ENCODE measurements around the gene ZMIZ1. TPM values are rescaled to one million over a fixed set of nuclear protein-coding genes. Genes with fewer than 3 reads are reported as not detected.

The ZMIZ1 gene
- total RNA-seq, 1 experiment from 2014 or later = 28.4 TPM

DNA sequence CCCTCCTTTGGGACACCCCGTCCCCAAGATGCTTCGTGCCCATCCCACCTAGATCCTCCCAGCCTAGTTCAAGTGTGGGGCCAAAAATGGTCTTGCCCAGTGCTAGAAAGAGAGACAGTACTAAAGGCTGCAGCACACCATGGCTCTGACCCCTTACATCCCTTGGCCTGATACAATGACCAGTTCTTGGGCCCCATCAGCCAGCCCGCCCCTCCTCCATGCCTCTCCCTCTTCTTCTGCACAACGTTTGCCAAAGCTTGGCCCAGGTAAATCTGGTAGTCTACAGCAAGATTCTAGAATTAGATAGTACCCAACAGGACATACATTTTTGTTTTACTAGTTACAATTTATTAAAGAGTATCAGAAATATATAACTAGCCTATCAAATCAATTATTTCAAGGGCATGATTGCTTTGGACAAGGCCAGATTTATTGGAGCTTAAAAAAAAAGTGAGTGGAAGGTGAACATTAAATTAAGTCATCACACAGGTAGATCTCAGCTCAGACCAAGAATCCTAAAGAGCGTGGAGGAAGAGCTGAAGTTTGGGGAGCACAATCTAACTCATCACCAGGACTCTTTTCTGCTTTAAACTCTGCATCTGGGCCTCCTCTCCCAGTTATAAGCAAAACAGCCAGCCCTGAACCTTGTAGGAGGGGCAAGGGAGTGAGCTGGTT is 69.8 kb downstream of the ZMIZ1 start:
- H3K79me2 ChIP-seq (ENCODE audit: insufficient read depth, low read length) = no peaks in the 10 kb centered on the region

More for the DNA sequence above, 69.8 kb downstream of the ZMIZ1 start:
- Histone ChIP-seq H3K9ac (ENCODE audit: low read length) (no peak overlapping the region), H3K4me3 (replicated peaks in 1 of 2; ENCODE audit: low read depth in 1 of 2, low read length in 2 of 2) (no peak overlapping the region), H3K27me3 (ENCODE audit: insufficient read depth, low read length) (no peaks in the 10 kb centered on the region), H3K27ac (ENCODE audit: low read depth, low read length) (no peak overlapping the region), H3K9me2 (ENCODE audit: insufficient read depth) (no peaks in the 10 kb centered on the region), H3K4me2 (ENCODE audit: low read length) (no peak overlapping the region), H3K36me3 (ENCODE audit: control insufficient read depth in 1 of 2, insufficient read depth in 2 of 2, low read length in 2 of 2) (peaks cover 2 to 6% of the 10 kb centered on the region in 2 experiments; a peak in 2 of 4 replicates), H4K20me1 (ENCODE audit: insufficient read depth) (no peaks in the 10 kb centered on the region), H2AFZ (ENCODE audit: low read depth, low read length, poor library complexity, severe bottlenecking) (no peak overlapping the region), H3K9me3 (ENCODE audit: control insufficient read depth in 1 of 2, insufficient read depth in 1 of 2, low read depth in 1 of 2, low read length in 2 of 2) (no peaks in the 10 kb centered on the region), H3K4me1 (ENCODE audit: control insufficient read depth in 1 of 2, insufficient read depth in 2 of 2, low read length in 2 of 2) (peaks cover 3 to 8% of the 10 kb centered on the region in 2 experiments; a peak in 2 of 4 replicates)
- ChIA-PET RAD21 (ENCODE audit: low non-redundant PET in 1 of 2, low total read pairs in 2 of 2, uncharacterized antibody in 2 of 2, unreplicated experiment in 2 of 2) (no interaction called here), CTCF (no interaction called here), POLR2A (no interaction called here)
- ATAC-seq (no peak), DNase-seq (ENCODE audit: low read depth, low spot score) (no peak)
- TF ChIP-seq, protein P1, sequence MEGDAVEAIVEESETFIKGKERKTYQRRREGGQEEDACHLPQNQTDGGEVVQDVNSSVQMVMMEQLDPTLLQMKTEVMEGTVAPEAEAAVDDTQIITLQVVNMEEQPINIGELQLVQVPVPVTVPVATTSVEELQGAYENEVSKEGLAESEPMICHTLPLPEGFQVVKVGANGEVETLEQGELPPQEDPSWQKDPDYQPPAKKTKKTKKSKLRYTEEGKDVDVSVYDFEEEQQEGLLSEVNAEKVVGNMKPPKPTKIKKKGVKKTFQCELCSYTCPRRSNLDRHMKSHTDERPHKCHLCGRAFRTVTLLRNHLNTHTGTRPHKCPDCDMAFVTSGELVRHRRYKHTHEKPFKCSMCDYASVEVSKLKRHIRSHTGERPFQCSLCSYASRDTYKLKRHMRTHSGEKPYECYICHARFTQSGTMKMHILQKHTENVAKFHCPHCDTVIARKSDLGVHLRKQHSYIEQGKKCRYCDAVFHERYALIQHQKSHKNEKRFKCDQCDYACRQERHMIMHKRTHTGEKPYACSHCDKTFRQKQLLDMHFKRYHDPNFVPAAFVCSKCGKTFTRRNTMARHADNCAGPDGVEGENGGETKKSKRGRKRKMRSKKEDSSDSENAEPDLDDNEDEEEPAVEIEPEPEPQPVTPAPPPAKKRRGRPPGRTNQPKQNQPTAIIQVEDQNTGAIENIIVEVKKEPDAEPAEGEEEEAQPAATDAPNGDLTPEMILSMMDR (IDR thresholded peaks at IDR 0.05 in 2 of 3, conservative IDR thresholded peaks at IDR 0.05 in 1 of 3; ENCODE audit: borderline replicate concordance in 1 of 3, insufficient read depth in 1 of 3, low read depth in 2 of 3, low read length in 2 of 3) = no peak
- TF ChIP-seq, protein P2, sequence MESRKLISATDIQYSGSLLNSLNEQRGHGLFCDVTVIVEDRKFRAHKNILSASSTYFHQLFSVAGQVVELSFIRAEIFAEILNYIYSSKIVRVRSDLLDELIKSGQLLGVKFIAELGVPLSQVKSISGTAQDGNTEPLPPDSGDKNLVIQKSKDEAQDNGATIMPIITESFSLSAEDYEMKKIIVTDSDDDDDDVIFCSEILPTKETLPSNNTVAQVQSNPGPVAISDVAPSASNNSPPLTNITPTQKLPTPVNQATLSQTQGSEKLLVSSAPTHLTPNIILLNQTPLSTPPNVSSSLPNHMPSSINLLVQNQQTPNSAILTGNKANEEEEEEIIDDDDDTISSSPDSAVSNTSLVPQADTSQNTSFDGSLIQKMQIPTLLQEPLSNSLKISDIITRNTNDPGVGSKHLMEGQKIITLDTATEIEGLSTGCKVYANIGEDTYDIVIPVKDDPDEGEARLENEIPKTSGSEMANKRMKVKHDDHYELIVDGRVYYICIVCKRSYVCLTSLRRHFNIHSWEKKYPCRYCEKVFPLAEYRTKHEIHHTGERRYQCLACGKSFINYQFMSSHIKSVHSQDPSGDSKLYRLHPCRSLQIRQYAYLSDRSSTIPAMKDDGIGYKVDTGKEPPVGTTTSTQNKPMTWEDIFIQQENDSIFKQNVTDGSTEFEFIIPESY (IDR thresholded peaks at IDR 0.05; ENCODE audit: extremely low read depth, insufficient replicate concordance, low read length) = no peak
- TF ChIP-seq SP1 (IDR thresholded peaks at IDR 0.05; ENCODE audit: low read depth) = no peak
- no peak for TF ChIP-seq SIN3A (IDR thresholded peaks at IDR 0.05; ENCODE audit: low read depth)
- TF ChIP-seq EZH2 (IDR thresholded peaks at IDR 0.05) = no peak
- TF ChIP-seq ZFX (IDR thresholded peaks at IDR 0.05) = no peak
- no peak for TF ChIP-seq EZH2phosphoT487 (IDR thresholded peaks at IDR 0.05; ENCODE audit: borderline replicate concordance)
- TF ChIP-seq MAX (IDR thresholded peaks at IDR 0.05) = no peak
- TF ChIP-seq EGR1 (IDR thresholded peaks at IDR 0.05; ENCODE audit: low read depth) = no peak
- no peak for TF ChIP-seq ZNF274 (IDR thresholded peaks at IDR 0.05; ENCODE audit: low read depth, low read length)
- no peak for TF ChIP-seq JUND (IDR thresholded peaks at IDR 0.05)
- TF ChIP-seq CBX3 (IDR thresholded peaks at IDR 0.05; ENCODE audit: low read depth) = no peak
- intact Hi-C loops (cut with micrococcal nuclease) = no loop called here
- no TSS peak for BruUV-seq (replicated peaks)
